GM12878 (cell line): ENCODE results near the gene NPC1. TPM values are rescaled to one million over a fixed set of nuclear protein-coding genes. Genes with fewer than 3 reads are reported as not detected.

ENCODE experiments used
- ATAC-seq: fragments of 200-7000 bp; cut with Tn5 transposase; 3 replicates; pipeline ENCODE4 v1.9.1; 2020; ENCODE audit warnings: mild to moderate bottlenecking, moderate library complexity
- BruUV-seq: library from RNA; stranded (reverse); fragments of 400-500 nt; replicated peaks from 2 replicates; lab custom pipeline; 2021; lab: Mats Ljungman, UMichigan
- CTCF ChIA-PET: fragments of 300-600 bp; sonication (Branson Sonifier 250); formaldehyde crosslinking; extraction: SDS; loops from one replicate; lab custom pipeline; 2021; ENCODE audit warnings: inconsistent platforms; lab: Yijun Ruan, JAX
- POLR2A ChIA-PET: fragments of 350-600 bp; formaldehyde crosslinking; extraction: SDS; loops from one replicate; lab custom pipeline; 2021; ENCODE audit warnings: inconsistent platforms; lab: Charles Lee
- RAD21 ChIA-PET: fragments of 300-600 bp; sonication (Branson Sonifier 250); formaldehyde crosslinking; loops from one replicate; lab custom pipeline; 2023; ENCODE audit warnings: antibody characterized with exemption; ENCODE audit not compliant: unreplicated experiment; lab: Charles Lee
- SMC1A ChIA-PET: fragments of 300-600 bp; sonication (Branson Sonifier 250); formaldehyde crosslinking; loops from one replicate; lab custom pipeline; 2023; ENCODE audit not compliant: unreplicated experiment, uncharacterized antibody; lab: Charles Lee
- DNase-seq: peaks from one replicate; pipeline ENCODE4 v3.0.0-alpha.2; 2011; ENCODE audit warnings: low read depth, low spot score
- FAIRE-seq: peaks from 3 replicates; lab custom pipeline; 2011; peaks lifted over from hg19 to GRCh38; lab: Jason Lieb, UNC
- H2AFZ ChIP-seq: 2 replicates; pipeline ENCODE4 v1.6.0; 2011; ENCODE audit warnings: low read depth, low read length, control low read depth; ENCODE audit not compliant: control insufficient read depth
- H3K27ac ChIP-seq: 2 replicates; pipeline ENCODE4 v1.5.1; 2011; ENCODE audit warnings: control low read depth; ENCODE audit not compliant: control insufficient read depth, insufficient read depth
- H3K27me3 ChIP-seq, 2 experiments: replicated peaks in 1 of 2; 2 replicates each; pipeline versions ENCODE4 v1.6.0 to v1.6.1; 2011; ENCODE audit warnings: low read length in 1 of 2; ENCODE audit not compliant: control insufficient read depth in 2 of 2, insufficient read depth in 2 of 2
- H3K36me3 ChIP-seq, 2 experiments: 2 replicates each; pipeline ENCODE4 v1.5.1; 2011; ENCODE audit warnings: low read length in 1 of 2; ENCODE audit not compliant: control insufficient read depth in 2 of 2, insufficient read depth in 2 of 2
- H3K4me1 ChIP-seq: 2 replicates; pipeline ENCODE4 v1.6.1; 2011; ENCODE audit warnings: mild to moderate bottlenecking, low read length, moderate library complexity, mixed read lengths; ENCODE audit not compliant: control insufficient read depth, insufficient read depth
- H3K4me2 ChIP-seq: 2 replicates; pipeline ENCODE4 v1.6.0; 2011; ENCODE audit warnings: control low read depth; ENCODE audit not compliant: control insufficient read depth, insufficient read depth
- H3K4me3 ChIP-seq: fragments of 200-600 bp; sonication (generic); 2 replicates; pipeline ENCODE4 v1.5.1; 2016
- H3K79me2 ChIP-seq: 2 replicates; pipeline ENCODE4 v1.6.0; 2011; ENCODE audit warnings: low read length; ENCODE audit not compliant: control insufficient read depth, insufficient read depth
- H3K9ac ChIP-seq: 2 replicates; pipeline ENCODE4 v1.8.0; 2011; ENCODE audit warnings: low read length, control low read depth, mixed read lengths; ENCODE audit not compliant: control insufficient read depth, insufficient read depth
- H3K9me3 ChIP-seq: replicated peaks from 3 replicates; pipeline ENCODE4 v1.5.1; 2011; ENCODE audit warnings: mild to moderate bottlenecking, low read length; ENCODE audit not compliant: control insufficient read depth, insufficient read depth
- H4K20me1 ChIP-seq: 2 replicates; pipeline ENCODE4 v1.6.0; 2011; ENCODE audit not compliant: control insufficient read depth, insufficient read depth
- ASH2L ChIP-seq: fragments of 300-600, 200-600 bp; sonication (generic); IDR thresholded peaks from 2 replicates; pipeline ENCODE4 v1.6.1; 2017; ENCODE audit warnings: low read depth, mild to moderate bottlenecking, borderline replicate concordance
- BHLHE40 ChIP-seq, 2 experiments: fragments of 450-650 bp in 1 of 2; IDR thresholded peaks; 2 replicates each; pipeline ENCODE4 v1.6.1; 2011 to 2017; ENCODE audit warnings: low read depth in 2 of 2, borderline replicate concordance in 1 of 2, improper control_type of control experiment in 1 of 2, low read length in 1 of 2, mild to moderate bottlenecking in 1 of 2
- CHD2 ChIP-seq: IDR thresholded peaks from 2 replicates; pipeline ENCODE4 v1.6.1; 2011; ENCODE audit warnings: low read depth, low read length, improper control_type of control experiment, borderline replicate concordance
- CHD4 ChIP-seq: fragments of 200-600 bp; sonication (generic); IDR thresholded peaks from 2 replicates; pipeline ENCODE4 v1.6.1; 2016; ENCODE audit warnings: mild to moderate bottlenecking
- DPF2 ChIP-seq: fragments of 450-650 bp; IDR thresholded peaks from 2 replicates; pipeline ENCODE4 v1.6.1; 2017; ENCODE audit warnings: mild to moderate bottlenecking
- GABPA ChIP-seq: IDR thresholded peaks from 2 replicates; pipeline ENCODE4 v1.6.1; 2014; ENCODE audit warnings: antibody characterized with exemption, low read depth, mild to moderate bottlenecking, inconsistent platforms
- HDAC6 ChIP-seq: fragments of 200-600 bp; sonication (generic); IDR thresholded peaks from one replicate; pipeline ENCODE4 v1.8.0; 2017; ENCODE audit warnings: antibody characterized with exemption; ENCODE audit not compliant: unreplicated experiment
- IKZF1 ChIP-seq: fragments of 450-650 bp; conservative IDR thresholded peaks from 2 replicates; pipeline ENCODE4 v1.6.1; 2017; ENCODE audit warnings: antibody characterized with exemption, mild to moderate bottlenecking
- MEF2B ChIP-seq: fragments of 450-650 bp; IDR thresholded peaks from 2 replicates; pipeline ENCODE4 v1.6.1; 2018; ENCODE audit warnings: mild to moderate bottlenecking, moderate library complexity; ENCODE audit not compliant: partially characterized antibody, poor library complexity, severe bottlenecking
- NFIC ChIP-seq: IDR thresholded peaks from 2 replicates; pipeline ENCODE4 v1.6.1; 2012; ENCODE audit warnings: low read depth, mild to moderate bottlenecking, inconsistent platforms, low read length, moderate library complexity
- RAD21 ChIP-seq: IDR thresholded peaks from 2 replicates; pipeline ENCODE4 v1.6.1; 2011; ENCODE audit warnings: mild to moderate bottlenecking, low read depth, low read length, moderate library complexity; ENCODE audit not compliant: insufficient read depth
- RCOR1 ChIP-seq: conservative IDR thresholded peaks from 2 replicates; pipeline ENCODE4 v1.6.1; 2012; ENCODE audit warnings: low read depth, low read length, improper control_type of control experiment
- RFX5 ChIP-seq: IDR thresholded peaks from 2 replicates; pipeline ENCODE4 v1.6.1; 2011; ENCODE audit warnings: low read depth, low read length, improper control_type of control experiment
- STAT3 ChIP-seq: IDR thresholded peaks from 2 replicates; pipeline ENCODE4 v1.6.1; 2011; ENCODE audit warnings: low read depth, low read length, improper control_type of control experiment
- TCF7 ChIP-seq: IDR thresholded peaks from 2 replicates; pipeline ENCODE4 v1.6.1; 2014; ENCODE audit warnings: antibody characterized with exemption, borderline replicate concordance
- ZNF217 ChIP-seq: fragments of 450-650 bp; IDR thresholded peaks from 2 replicates; pipeline ENCODE4 v1.6.1; 2017; ENCODE audit warnings: antibody characterized with exemption, mild to moderate bottlenecking
- ZNF24 ChIP-seq: fragments of 450-650 bp; IDR thresholded peaks from 2 replicates; pipeline ENCODE4 v1.6.1; 2017; ENCODE audit warnings: antibody characterized with exemption, mild to moderate bottlenecking
- WGBS: methylation state at CpG from one replicate; pipeline ENCODE4 v1.1.6; 2016; ENCODE audit warnings: low lambda C conversion rate; ENCODE audit not compliant: insufficient replicate concordance, insufficient coverage; ENCODE audit errors: missing lambda C conversion rate; 5-methylcytosine and 5-hydroxymethylcytosine counted together
- in situ Hi-C: fragments of 300-500 bp; cut with MboI; formaldehyde crosslinking; loops from 9 replicates; pipeline ENCODE4 v1.14.3; 2018; ENCODE audit warnings: mixed read lengths
- intact Hi-C: fragments of 100-400 bp; cut with micrococcal nuclease; formaldehyde crosslinking; loops from one replicate; pipeline ENCODE4 v1.14.2; 2022; ENCODE audit not compliant: unreplicated experiment
- polyA plus RNA-seq, 11 experiments: library from polyadenylated mRNA; depleted of rRNA in 4 of 11; unstranded in 6 of 11; stranded (reverse) in 5 of 11; fragments of >200 nt; fragmentation: Nextera tagmentation in 4 of 11; fragmentation: Illumina TruSeq in 1 of 11; extraction: Ambion mirVana in 4 of 11; extraction: Trizol in 1 of 11; gene quantifications; 1 replicate in 1 of 11; 2 replicates in 10 of 11; pipeline versions ENCODE4 v1.2.1 to v1.2.3, GENCODE V29; 2011 to 2016; ENCODE audit warnings: inconsistent platforms in 2 of 11, missing spikeins in 2 of 11, low read depth in 1 of 11
- total RNA-seq, 4 experiments: library from RNA; depleted of rRNA in 3 of 4; stranded (reverse); fragments of >200 nt in 3 of 4; fragmentation: Illumina TruSeq in 1 of 4; extraction: Trizol in 1 of 4; gene quantifications; 2 replicates each; pipeline versions ENCODE4 v1.2.1 to v1.2.3, GENCODE V29; 2013 to 2021
- TF ChIP-seq, protein P1 (sequence below): fragments of 450-650 bp; IDR thresholded peaks from 2 replicates; pipeline ENCODE4 v1.6.1; 2016; ENCODE audit warnings: mild to moderate bottlenecking
- TF ChIP-seq, protein P2 (sequence below): fragments of 450-650 bp; IDR thresholded peaks from 2 replicates; pipeline ENCODE4 v1.6.1; 2016; ENCODE audit warnings: mild to moderate bottlenecking

The NPC1 gene
- total and polyA plus RNA-seq, 10 of the 15 experiments (the other 5 are each of a cell fraction or from before 2014, with no cell fraction given), result 10.1 to 45.2 (median 19.4) TPM

DNA sequence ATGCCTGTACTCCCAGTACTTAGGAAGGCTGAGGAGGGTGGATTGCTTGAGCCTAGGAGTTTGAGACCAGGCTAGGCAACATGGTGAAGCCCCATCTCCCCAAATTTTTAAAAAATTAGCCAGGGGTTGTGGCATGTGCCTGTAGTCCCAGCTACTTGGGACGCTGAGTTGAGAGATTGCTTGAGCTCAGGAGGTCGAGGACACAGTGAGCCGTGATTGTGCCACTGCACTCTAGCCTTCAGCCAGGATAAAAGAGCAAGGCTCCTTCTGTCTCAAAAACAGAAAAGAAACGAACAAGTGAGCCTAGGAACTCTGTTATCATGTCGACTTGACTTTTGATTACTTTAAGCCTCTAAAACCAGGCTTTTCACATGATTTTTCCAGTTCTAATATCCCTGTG lies 13.7 kb downstream of the NPC1 start:
- H3K9me3 ChIP-seq, result no peaks in the 10 kb centered on the region
- H3K4me2 ChIP-seq, result no peak overlapping the region
- H4K20me1 ChIP-seq, result no peaks in the 10 kb centered on the region
- no peak overlapping the region for H3K4me3 ChIP-seq
- no peaks in the 10 kb centered on the region for H3K27me3 ChIP-seq
- no peak overlapping the region for H2AFZ ChIP-seq
- in situ Hi-C loops, result no loop called here
- H3K79me2 ChIP-seq, result peaks cover 2% of the 10 kb centered on the region; the same call in 1 of the 2 replicates
- ATAC-seq, result no peak
- no peak overlapping the region for H3K9ac ChIP-seq
- no peak overlapping the region for H3K27ac ChIP-seq
- H3K36me3 ChIP-seq, result peaks cover 5 to 26% of the 10 kb centered on the region in 2 experiments
- no peak for TF ChIP-seq CHD2
- no peak for TF ChIP-seq ZNF24
- no peak for TF ChIP-seq RAD21
- TF ChIP-seq, protein P1, sequence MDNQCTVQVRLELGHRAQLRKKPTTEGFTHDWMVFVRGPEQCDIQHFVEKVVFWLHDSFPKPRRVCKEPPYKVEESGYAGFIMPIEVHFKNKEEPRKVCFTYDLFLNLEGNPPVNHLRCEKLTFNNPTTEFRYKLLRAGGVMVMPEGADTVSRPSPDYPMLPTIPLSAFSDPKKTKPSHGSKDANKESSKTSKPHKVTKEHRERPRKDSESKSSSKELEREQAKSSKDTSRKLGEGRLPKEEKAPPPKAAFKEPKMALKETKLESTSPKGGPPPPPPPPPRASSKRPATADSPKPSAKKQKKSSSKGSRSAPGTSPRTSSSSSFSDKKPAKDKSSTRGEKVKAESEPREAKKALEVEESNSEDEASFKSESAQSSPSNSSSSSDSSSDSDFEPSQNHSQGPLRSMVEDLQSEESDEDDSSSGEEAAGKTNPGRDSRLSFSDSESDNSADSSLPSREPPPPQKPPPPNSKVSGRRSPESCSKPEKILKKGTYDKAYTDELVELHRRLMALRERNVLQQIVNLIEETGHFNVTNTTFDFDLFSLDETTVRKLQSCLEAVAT, result no peak
- no peak for TF ChIP-seq CHD4
- no peak for TF ChIP-seq RFX5
- no peak for TF ChIP-seq STAT3
- TF ChIP-seq ASH2L, result no peak
- TF ChIP-seq DPF2, result no peak
- TF ChIP-seq BHLHE40 (IDR thresholded peaks at IDR 0.05; ENCODE audit: borderline replicate concordance in 1 of 2, low read depth in 2 of 2, low read length in 1 of 2), result no peak
- TF ChIP-seq RCOR1, result no peak
- no peak for TF ChIP-seq MEF2B
- TF ChIP-seq NFIC, result no peak
- no peak for TF ChIP-seq TCF7
- no peak for TF ChIP-seq IKZF1
- TF ChIP-seq GABPA, result no peak
- no peak for TF ChIP-seq HDAC6
- no peak for TF ChIP-seq ZNF217
- TF ChIP-seq, protein P2, sequence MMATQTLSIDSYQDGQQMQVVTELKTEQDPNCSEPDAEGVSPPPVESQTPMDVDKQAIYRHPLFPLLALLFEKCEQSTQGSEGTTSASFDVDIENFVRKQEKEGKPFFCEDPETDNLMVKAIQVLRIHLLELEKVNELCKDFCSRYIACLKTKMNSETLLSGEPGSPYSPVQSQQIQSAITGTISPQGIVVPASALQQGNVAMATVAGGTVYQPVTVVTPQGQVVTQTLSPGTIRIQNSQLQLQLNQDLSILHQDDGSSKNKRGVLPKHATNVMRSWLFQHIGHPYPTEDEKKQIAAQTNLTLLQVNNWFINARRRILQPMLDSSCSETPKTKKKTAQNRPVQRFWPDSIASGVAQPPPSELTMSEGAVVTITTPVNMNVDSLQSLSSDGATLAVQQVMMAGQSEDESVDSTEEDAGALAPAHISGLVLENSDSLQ, result no peak
- TF ChIP-seq, all 136 proteins: peak for 0
- RAD21 ChIA-PET, result no interaction called here
- intact Hi-C loops, result no loop called here
- no peak for DNase-seq
- FAIRE-seq, result no peak
- 96% methylated on average over 5 of the region's 5 CpGs for WGBS
- no TSS peak for BruUV-seq
- H3K4me1 ChIP-seq, result peaks cover 14% of the 10 kb centered on the region
- POLR2A ChIA-PET, result no interaction called here
- SMC1A ChIA-PET, result interaction anchor here (1.3 to 1.7 kb wide), 2 partner anchors 9 to 56 kb away, joined by 3 to 11 read pairs; no protein-coding TSS in a partner anchor
- CTCF ChIA-PET, result interaction anchor here (1.3 kb wide), 1 partner anchor 130 kb away, joined by 4 read pairs; no protein-coding TSS in a partner anchor
